GM12892 (cell line): Measurements from ENCODE around the gene FCER1G.

Source experiments
- DNase-seq: peaks from one replicate; pipeline ENCODE4 v3.0.0; 2011; ENCODE audit not compliant: insufficient read length
- FAIRE-seq: peaks from 2 replicates; lab custom pipeline; 2011; peaks lifted over from hg19 to GRCh38; lab: Jason Lieb, UNC
- POLR2A ChIP-seq: IDR thresholded peaks from 2 replicates; pipeline ENCODE4 v1.6.1; 2011; ENCODE audit warnings: low read depth, low read length, control low read depth
- POLR2AphosphoS5 ChIP-seq: IDR thresholded peaks from 2 replicates; pipeline ENCODE4 v1.6.1; 2011; ENCODE audit warnings: low read depth, low read length, control low read depth
- TAF1 ChIP-seq: IDR thresholded peaks from 2 replicates; pipeline ENCODE4 v1.6.1; 2011; ENCODE audit warnings: low read depth, mild to moderate bottlenecking, control low read depth, low read length, borderline replicate concordance

Gene FCER1G

DNA sequence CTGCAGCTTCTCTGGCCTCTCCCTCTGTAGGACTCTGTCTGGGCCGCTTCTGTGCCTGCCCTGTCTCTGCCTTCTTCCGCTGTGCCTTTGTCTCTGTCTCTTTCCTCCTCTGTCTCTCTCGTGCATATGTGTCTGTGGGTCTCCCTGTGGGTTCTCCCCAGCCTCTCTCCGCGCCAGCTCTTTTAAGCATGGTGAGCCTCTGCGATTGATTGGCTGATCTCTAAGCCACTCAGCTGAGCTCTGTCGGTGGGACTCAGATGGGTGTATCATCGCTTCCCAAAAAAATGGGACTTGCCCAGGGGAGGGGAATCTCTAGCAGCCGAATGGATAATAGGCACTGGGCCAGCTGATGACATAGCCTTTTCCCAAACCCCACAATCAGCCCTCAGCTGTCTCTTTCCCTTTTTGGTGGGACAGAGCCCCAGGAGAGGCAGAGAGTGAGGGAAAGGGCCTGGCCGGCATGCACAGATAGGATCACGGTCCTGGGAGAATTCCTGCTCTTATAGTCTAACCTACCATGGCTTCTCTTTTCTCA lies 16.1 kb upstream of the FCER1G start, which contains the start of gene ADAMTS4:
ADAMTS4 (minus strand) TSS at position 158 of the 535 bp plus-strand sequence. CDS start 427 bp downstream, outside the sequence.
- FAIRE-seq, result no peak
- DNase-seq, result no peak
- TF ChIP-seq POLR2AphosphoS5 (no peak), POLR2A (no peak), TAF1 (no peak)

- no peak for TF ChIP-seq TAF1
- no peak for TF ChIP-seq POLR2AphosphoS5
- TF ChIP-seq POLR2A, result no peak
- no peak for DNase-seq
- no peak for FAIRE-seq
These were observed 15.5 kb upstream of the FCER1G start for GRCh38 chr1:161199506-161200139.

GRCh38 chr1:161200421-161200991 lies 14.6 kb upstream of the FCER1G start:
- no peak for DNase-seq
- FAIRE-seq, result no peak
- no peak for TF ChIP-seq POLR2AphosphoS5
- TF ChIP-seq TAF1, result no peak
- TF ChIP-seq POLR2A, result no peak

DNA sequence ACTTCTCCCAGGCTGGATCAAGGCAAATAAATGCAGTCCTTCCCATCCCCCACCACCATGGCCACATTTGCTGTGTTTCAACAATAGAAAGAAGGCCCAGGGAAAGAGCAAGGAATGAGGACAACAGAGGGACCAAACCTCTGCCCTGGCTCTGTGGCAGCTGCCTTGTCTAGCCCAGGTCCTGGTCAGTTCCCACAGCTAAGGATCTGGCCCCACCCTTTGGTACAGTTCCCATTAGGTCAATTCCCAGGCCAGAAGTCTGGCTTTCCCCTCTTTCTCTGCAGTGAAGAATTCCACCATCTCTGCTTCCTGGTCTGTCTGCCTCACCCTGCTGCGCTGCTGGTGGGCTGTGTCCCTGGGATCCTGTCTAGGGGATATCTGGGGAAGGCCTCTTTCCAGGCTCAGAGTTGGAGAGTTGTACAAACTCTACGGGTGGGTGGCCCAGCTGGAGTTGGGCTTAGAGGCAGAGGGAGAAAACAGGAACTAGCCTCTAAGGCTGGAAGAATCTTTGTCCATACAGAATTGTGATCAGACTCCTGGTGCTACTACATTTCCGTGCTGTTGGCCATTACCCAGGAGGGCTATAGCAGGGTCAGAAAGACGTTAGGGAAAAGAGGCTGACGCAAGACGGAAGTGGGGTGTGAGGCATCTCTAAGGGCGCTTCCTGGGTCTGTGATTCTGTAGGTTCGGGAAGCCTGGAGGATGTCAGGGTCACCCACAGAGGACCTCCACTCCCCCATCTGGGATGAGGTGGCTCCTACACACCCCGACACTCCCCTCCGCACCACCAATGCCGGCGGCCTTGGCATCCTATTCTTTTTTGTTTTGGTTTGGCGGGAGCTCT lies 13.9 kb upstream of the FCER1G start:
- no peak for TF ChIP-seq POLR2AphosphoS5
- no peak for TF ChIP-seq POLR2A
- no peak for DNase-seq
- no peak for FAIRE-seq

DNA sequence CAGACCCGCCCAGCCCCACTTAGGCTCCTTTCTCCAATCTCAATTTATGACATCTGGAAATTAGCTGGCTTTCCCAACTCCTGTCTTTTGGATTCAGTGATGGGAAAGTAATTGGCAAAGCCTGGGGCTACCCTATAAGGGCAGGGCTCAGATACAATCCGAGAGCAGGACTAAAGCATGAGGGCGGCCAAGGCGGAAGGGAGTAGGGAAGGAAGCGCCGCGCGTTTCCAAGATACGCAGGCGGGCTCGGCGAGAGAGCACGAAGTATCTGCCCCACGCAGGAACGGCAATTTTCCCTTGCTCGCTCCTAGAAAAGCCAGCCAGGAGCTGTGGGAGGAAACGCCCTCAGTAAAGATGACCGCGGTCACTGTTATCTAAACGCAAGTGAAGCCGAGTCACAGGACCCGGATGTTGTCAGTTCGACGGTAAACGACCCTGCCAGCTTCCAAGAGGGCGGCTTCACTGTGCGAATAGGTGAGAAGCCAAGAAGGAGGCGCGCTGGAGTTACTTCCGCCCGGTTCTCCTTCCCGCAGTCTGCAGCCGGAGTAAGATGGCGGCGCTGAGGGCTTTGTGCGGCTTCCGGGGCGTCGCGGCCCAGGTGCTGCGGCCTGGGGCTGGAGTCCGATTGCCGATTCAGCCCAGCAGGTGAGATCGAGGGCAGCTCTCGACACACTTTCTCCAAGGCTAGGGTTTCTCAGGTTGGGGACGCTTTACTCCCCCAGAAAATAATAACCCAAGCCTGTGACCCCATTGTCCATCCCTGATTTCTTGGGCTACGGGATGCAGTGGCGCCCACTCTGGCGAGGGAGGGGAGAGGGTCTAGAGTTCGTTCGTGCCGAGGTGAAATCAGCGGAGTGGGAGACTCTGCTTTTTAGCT lies 13.0 kb upstream of the FCER1G start, which contains the start of gene NDUFS2:
NDUFS2 (plus strand) TSS at position 532 of the 877 bp plus-strand sequence; CDS start at position 551, 19 bp downstream.
- peak; percentile 97 for TF ChIP-seq TAF1
- peak; percentile 81 for TF ChIP-seq POLR2AphosphoS5
- TF ChIP-seq POLR2A, result peak; percentile 95
- FAIRE-seq (peak; percentile 96), DNase-seq (peak; percentile 93)

DNA sequence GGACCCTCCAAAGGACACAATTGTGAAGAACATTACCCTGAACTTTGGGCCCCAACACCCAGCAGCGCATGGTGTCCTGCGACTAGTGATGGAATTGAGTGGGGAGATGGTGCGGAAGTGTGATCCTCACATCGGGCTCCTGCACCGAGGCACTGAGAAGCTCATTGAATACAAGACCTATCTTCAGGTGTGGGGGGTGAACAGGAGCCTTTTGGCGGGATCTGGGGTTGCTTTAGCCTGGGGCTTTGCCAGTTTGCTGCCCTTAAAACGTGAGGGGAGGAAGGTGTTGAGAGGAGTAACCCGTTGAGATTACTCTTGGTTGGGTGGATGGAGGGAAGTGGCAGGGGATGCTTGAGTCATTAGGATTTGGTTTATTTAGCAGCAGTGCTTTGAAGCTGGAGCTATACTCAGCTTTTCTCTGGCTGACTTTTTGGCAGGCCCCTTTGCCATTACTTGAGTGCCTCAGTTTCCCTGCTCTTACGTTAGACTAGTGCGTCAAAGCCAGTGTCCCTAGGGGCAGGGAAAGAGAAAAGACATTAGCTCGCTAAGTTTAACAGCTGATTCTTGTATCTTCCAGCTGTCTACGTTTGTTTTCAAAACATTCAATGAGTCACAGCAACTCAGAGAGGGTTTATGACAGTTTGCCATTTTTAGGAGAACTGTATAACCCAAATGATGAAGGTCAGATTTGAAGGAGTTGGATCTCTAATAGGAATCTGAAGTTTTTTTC lies 8.5 kb upstream of the FCER1G start:
- FAIRE-seq (no peak), DNase-seq (no peak)
- no peak for TF ChIP-seq POLR2AphosphoS5
- no peak for TF ChIP-seq POLR2A
- no peak for TF ChIP-seq TAF1

DNA sequence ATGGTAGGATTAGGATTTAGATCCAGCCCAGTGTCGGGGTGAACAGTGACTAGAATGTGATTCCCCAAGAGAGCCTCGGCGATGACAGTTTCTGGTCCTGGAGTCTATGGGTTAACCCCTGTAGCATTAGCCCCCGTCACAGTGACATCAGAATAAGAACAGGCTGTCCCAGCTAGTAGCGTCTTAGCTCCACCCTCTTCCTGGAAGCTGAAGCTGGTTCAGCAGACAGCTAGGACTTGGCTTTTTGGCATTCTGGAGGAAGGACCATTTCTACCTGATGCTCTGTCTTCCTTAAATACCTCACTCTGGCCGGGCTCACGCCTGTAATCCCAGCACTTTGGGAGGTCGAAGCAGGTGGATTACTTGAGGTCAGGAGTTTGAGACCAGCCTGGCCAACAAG lies 7.9 kb upstream of the FCER1G start:
- FAIRE-seq (no peak), DNase-seq (no peak)
- no peak for TF ChIP-seq POLR2A
- TF ChIP-seq POLR2AphosphoS5, result no peak
- TF ChIP-seq TAF1, result no peak

DNA sequence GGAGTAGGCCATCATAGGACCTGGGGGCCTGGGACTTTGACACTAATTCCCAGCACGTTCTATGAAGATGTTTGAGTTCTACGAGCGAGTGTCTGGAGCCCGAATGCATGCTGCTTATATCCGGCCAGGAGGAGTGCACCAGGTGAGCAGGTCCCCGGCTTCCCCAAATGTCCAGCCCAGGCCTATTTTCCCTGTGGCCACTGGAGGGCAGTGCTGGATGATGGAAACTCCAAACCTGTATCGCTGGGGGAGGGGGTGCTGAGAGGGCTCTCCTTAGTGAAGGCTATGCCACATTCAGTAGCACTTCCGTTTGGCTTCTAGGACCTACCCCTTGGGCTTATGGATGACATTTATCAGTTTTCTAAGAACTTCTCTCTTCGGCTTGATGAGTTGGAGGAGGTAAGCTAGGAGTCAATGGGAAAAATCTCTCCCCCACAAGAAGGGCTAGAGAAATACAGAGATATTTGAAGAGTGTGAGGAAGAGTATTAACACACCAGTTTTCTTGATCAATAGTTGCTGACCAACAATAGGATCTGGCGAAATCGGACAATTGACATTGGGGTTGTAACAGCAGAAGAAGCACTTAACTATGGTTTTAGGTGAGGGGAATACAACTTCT lies 5.2 kb upstream of the FCER1G start:
- TF ChIP-seq TAF1 (no peak), POLR2A (no peak), POLR2AphosphoS5 (no peak)
- FAIRE-seq (peak; percentile 77), DNase-seq (peak; percentile 55)

DNA sequence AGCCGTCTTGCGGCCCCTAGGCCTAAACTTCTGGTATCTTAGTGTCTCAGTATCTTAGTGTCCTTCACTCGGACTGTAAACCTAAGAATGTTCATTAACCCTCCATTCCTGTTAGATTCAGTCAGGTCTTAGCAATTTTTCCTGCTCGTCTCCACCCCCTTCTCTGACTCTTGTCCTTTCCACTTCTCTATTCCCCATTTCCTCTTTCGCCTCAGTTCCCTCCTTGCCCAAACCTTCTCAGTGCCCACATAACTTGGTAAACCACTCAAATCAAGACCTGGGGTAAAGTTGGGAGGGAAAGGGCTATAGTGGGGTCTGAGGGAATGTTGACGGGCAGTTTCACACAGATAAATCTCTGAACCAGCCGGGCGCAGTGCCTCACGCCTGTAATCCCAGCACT lies 726 bp upstream of the FCER1G start:
- DNase-seq (no peak), FAIRE-seq (no peak)
- TF ChIP-seq TAF1 (no peak), POLR2A (no peak), POLR2AphosphoS5 (no peak)
